Posterior vena cava (tissue), 2 donors: ENCODE data around the gene TFEB. TPM values are rescaled to one million over a fixed set of nuclear protein-coding genes. Genes with fewer than 3 reads are reported as not detected.

Experiments
- DNase-seq: peaks from one replicate; pipeline ENCODE4 v3.0.0-alpha.2; 2020; ENCODE audit warnings: low spot score
- intact Hi-C, 2 donors: fragments of 100-400 bp; cut with DNase I; formaldehyde crosslinking; loops; one replicate each; pipeline versions ENCODE4 v1.14.1 to v1.14.2; 2022 to 2023
- total RNA-seq, 2 donors: library from RNA; stranded (reverse); fragmentation: NEBNext Ultra II Directional; extraction: Animal tissue kit (Norgen Biotek cat#: 25700); gene quantifications; one replicate each; pipeline ENCODE4 v1.2.1, GENCODE V29; 2021
- donor health status: DM: yes; HTN: yes; CAD: no.
- donor health status: DM: yes; HTN: yes; CAD: no.

The TFEB gene
- total RNA-seq, 2 donors from 2014 or later, result 15.1 to 20.6 TPM

GRCh38 chr6:41743406-41744235, 8.2 kb upstream of the TFEB start:
- intact Hi-C loops, result no loop called here
- DNase-seq, result no peak

- DNase-seq, result no peak
- intact Hi-C loops, result no loop called here
Measured at GRCh38 chr6:41741625-41742490, 6.5 kb upstream of the TFEB start.

GRCh38 chr6:41740366-41741162, 5.2 kb upstream of the TFEB start:
- intact Hi-C loops, result no loop called here
- no peak for DNase-seq

- no peak for DNase-seq
- intact Hi-C loops, result no loop called here
Measured at GRCh38 chr6:41739041-41739440, 3.6 kb upstream of the TFEB start.

GRCh38 chr6:41737591-41738130, 2.3 kb upstream of the TFEB start:
- no peak for DNase-seq
- intact Hi-C loops, result no loop called here

GRCh38 chr6:41736800-41737555, 1.6 kb upstream of the TFEB start:
- intact Hi-C loops, result no loop called here
- no peak for DNase-seq

- intact Hi-C loops, result no loop called here
- no peak for DNase-seq
Measured at GRCh38 chr6:41736186-41736733, 852 bp upstream of the TFEB start.

GRCh38 chr6:41734666-41735426, 562 bp downstream of the TFEB start:
- DNase-seq, result peak; percentile 94
- intact Hi-C loops, result no loop called here

GRCh38 chr6:41733707-41734665, 1.4 kb downstream of the TFEB start:
- peak; percentile 90 for DNase-seq
- intact Hi-C loops, result no loop called here

GRCh38 chr6:41733360-41733706, 2.1 kb downstream of the TFEB start:
- intact Hi-C loops, result no loop called here
- no peak for DNase-seq

GRCh38 chr6:41732591-41733359, 2.6 kb downstream of the TFEB start:
- intact Hi-C loops, result no loop called here
- DNase-seq, result no peak

GRCh38 chr6:41732149-41732548, 3.3 kb downstream of the TFEB start:
- intact Hi-C loops, result no loop called here

GRCh38 chr6:41731561-41732086, 3.8 kb downstream of the TFEB start:
- DNase-seq, result no peak
- intact Hi-C loops, result no loop called here

More at GRCh38 chr6:41732149-41732548, 3.3 kb downstream of the TFEB start:
- DNase-seq, result no peak

- intact Hi-C loops, result no loop called here
- DNase-seq, result no peak
Measured at GRCh38 chr6:41730531-41731436, 4.6 kb downstream of the TFEB start.

- DNase-seq, result no peak
- intact Hi-C loops, result no loop called here
Measured at GRCh38 chr6:41729624-41730023, 5.8 kb downstream of the TFEB start.
